ENCODE results near the gene CAT.

CAT gene

GRCh38 chr11:34437224-34438125 is 1.3 kb upstream of the CAT start:
- Histone ChIP-seq H3K4me1 (ENCODE audit: insufficient read depth, low read length, poor library complexity, severe bottlenecking) (peaks cover 30% of the 10 kb centered on the region), H4K20me1 (ENCODE audit: insufficient read depth, low read length, poor library complexity, severe bottlenecking) (peaks cover 24% of the 10 kb centered on the region), H2AFZ (ENCODE audit: low read length) (no peak overlapping the region), H3K36me3 (ENCODE audit: insufficient read depth, low read length) (no peaks in the 10 kb centered on the region), H3K4me2 (ENCODE audit: low read depth, low read length, poor library complexity, severe bottlenecking) (peak overlapping the region; percentile 74), H3F3A (ENCODE audit: low read depth) (no peaks in the 10 kb centered on the region), H3K4me3 (ENCODE audit: low read length, poor library complexity, severe bottlenecking) (peak overlapping the region; percentile 79), H3K9ac (ENCODE audit: low read depth, low read length, poor library complexity, severe bottlenecking) (peak overlapping the region; percentile 80), H3K79me2 (ENCODE audit: insufficient read depth, low read length) (peaks cover 41% of the 10 kb centered on the region), H3K9me2 (replicated peaks; ENCODE audit: low read depth, low read length) (no peaks in the 10 kb centered on the region), H3K9me3 (ENCODE audit: insufficient read depth, low read depth, low read length) (no peaks in the 10 kb centered on the region), H3K27me3 (ENCODE audit: insufficient read depth, low read length, poor library complexity, severe bottlenecking) (no peaks in the 10 kb centered on the region)
- TF ChIP-seq CTCF (conservative IDR thresholded peaks at IDR 0.05; ENCODE audit: low read length), result no peak
- TF ChIP-seq EZH2phosphoT487 (IDR thresholded peaks at IDR 0.05; ENCODE audit: borderline replicate concordance), result no peak

GRCh38 chr11:34439610-34440198 is 970 bp downstream of the CAT start:
- peaks cover 52% of the 10 kb centered on the region for H3K4me1 ChIP-seq (ENCODE audit: insufficient read depth, low read length, poor library complexity, severe bottlenecking)
- no peak overlapping the region for H2AFZ ChIP-seq (ENCODE audit: low read length)
- peak overlapping the region; percentile 79 for H3K4me3 ChIP-seq (ENCODE audit: low read length, poor library complexity, severe bottlenecking)
- H4K20me1 ChIP-seq (ENCODE audit: insufficient read depth, low read length, poor library complexity, severe bottlenecking), result peaks cover 44% of the 10 kb centered on the region
- no peaks in the 10 kb centered on the region for H3K9me3 ChIP-seq (ENCODE audit: insufficient read depth, low read depth, low read length)
- peak overlapping the region; percentile 81 for H3K4me2 ChIP-seq (ENCODE audit: low read depth, low read length, poor library complexity, severe bottlenecking)
- H3K9me2 ChIP-seq (replicated peaks; ENCODE audit: low read depth, low read length), result no peaks in the 10 kb centered on the region
- no peaks in the 10 kb centered on the region for H3K27me3 ChIP-seq (ENCODE audit: insufficient read depth, low read length, poor library complexity, severe bottlenecking)
- no peaks in the 10 kb centered on the region for H3K36me3 ChIP-seq (ENCODE audit: insufficient read depth, low read length)
- TF ChIP-seq CTCF (conservative IDR thresholded peaks at IDR 0.05; ENCODE audit: low read length), result no peak
- no peak for TF ChIP-seq EZH2phosphoT487 (IDR thresholded peaks at IDR 0.05; ENCODE audit: borderline replicate concordance)
- peaks cover 63% of the 10 kb centered on the region for H3K79me2 ChIP-seq (ENCODE audit: insufficient read depth, low read length)
- H3K9ac ChIP-seq (ENCODE audit: low read depth, low read length, poor library complexity, severe bottlenecking), result peak overlapping the region; percentile 80
- H3F3A ChIP-seq (ENCODE audit: low read depth), result no peaks in the 10 kb centered on the region

- Histone ChIP-seq H3K36me3 (ENCODE audit: insufficient read depth, low read length) (no peaks in the 10 kb centered on the region), H3K4me2 (ENCODE audit: low read depth, low read length, poor library complexity, severe bottlenecking) (peak overlapping the region; percentile 81), H3F3A (ENCODE audit: low read depth) (no peaks in the 10 kb centered on the region), H3K79me2 (ENCODE audit: insufficient read depth, low read length) (peaks cover 84% of the 10 kb centered on the region), H3K4me3 (ENCODE audit: low read length, poor library complexity, severe bottlenecking) (peak overlapping the region; percentile 79), H3K27me3 (ENCODE audit: insufficient read depth, low read length, poor library complexity, severe bottlenecking) (no peaks in the 10 kb centered on the region), H3K4me1 (ENCODE audit: insufficient read depth, low read length, poor library complexity, severe bottlenecking) (peaks cover 71% of the 10 kb centered on the region), H4K20me1 (ENCODE audit: insufficient read depth, low read length, poor library complexity, severe bottlenecking) (peaks cover 57% of the 10 kb centered on the region), H2AFZ (ENCODE audit: low read length) (no peak overlapping the region), H3K9me3 (ENCODE audit: insufficient read depth, low read depth, low read length) (no peaks in the 10 kb centered on the region), H3K9me2 (replicated peaks; ENCODE audit: low read depth, low read length) (no peaks in the 10 kb centered on the region), H3K9ac (ENCODE audit: low read depth, low read length, poor library complexity, severe bottlenecking) (no peak overlapping the region)
- TF ChIP-seq EZH2phosphoT487 (IDR thresholded peaks at IDR 0.05; ENCODE audit: borderline replicate concordance) (no peak), CTCF (conservative IDR thresholded peaks at IDR 0.05; ENCODE audit: low read length) (no peak)
These were observed 3.1 kb downstream of the CAT start for GRCh38 chr11:34441814-34442213.
